Pulmonary artery endothelial cell (primary cell): ENCODE data around the gene PAPPA. TPM values are rescaled to one million over a fixed set of nuclear protein-coding genes. Genes with fewer than 3 reads are reported as not detected.

Experiments used
- DNase-seq: peaks from one replicate; pipeline ENCODE4 v3.0.0-alpha.2; 2011; ENCODE audit warnings: low read depth, low spot score
- total RNA-seq: library from RNA; depleted of rRNA; stranded (reverse); fragments of >200 nt; gene quantifications from 2 replicates; pipeline ENCODE4 v1.2.3, GENCODE V29; 2014

The PAPPA gene
- total RNA-seq, 1 donor from 2014 or later = under 0.01 TPM

GRCh38 chr9:116416421-116416820, 262.8 kb downstream of the PAPPA start:
- DNase-seq = no peak

DNA sequence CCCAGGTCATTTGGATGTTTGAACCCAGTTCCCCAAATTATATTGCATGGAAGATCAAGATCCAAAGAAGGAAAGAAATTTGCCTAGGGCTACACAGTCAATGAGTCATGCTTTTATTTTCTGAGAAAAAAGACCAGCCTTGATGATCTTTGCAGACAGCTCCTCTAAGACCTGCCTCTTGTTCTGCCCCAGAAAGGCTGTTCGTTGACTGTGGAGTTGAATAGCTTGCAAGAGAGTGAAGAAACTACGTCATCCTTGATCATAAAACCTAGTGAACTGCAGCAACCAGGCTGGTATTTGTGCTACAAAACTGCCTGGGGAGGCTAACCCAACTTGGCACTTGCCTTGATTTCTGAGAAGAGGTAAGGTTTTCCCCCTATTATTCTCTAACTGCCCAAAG, 263.9 kb downstream of the PAPPA start:
- no peak for DNase-seq

GRCh38 chr9:116419181-116419580, 265.6 kb downstream of the PAPPA start:
- DNase-seq = no peak

DNA sequence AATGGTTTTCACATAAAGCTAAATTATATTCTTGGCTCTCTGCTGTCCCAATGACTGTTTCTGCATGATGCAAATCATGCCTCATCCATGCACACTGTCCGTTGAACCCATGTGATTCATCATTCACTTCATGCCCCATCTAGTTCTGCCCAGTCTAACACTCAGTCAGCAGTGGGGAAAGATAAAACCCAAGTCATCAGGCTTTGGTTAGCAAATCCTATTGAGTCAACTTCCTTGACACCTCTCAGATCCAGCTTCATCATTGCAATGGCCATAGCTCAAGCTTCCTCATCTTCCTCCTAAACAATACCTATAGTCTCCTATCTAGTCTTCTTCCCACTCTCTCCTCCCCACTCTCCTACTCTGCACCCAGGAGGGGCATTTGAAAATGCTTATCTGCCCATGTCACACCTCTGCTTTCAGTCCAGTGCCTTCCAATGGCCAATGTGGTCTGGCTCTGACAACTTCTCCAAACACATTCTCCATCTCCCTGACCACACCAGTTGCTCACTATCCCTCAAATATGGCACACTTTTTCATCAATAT, 267.5 kb downstream of the PAPPA start:
- DNase-seq = no peak

DNA sequence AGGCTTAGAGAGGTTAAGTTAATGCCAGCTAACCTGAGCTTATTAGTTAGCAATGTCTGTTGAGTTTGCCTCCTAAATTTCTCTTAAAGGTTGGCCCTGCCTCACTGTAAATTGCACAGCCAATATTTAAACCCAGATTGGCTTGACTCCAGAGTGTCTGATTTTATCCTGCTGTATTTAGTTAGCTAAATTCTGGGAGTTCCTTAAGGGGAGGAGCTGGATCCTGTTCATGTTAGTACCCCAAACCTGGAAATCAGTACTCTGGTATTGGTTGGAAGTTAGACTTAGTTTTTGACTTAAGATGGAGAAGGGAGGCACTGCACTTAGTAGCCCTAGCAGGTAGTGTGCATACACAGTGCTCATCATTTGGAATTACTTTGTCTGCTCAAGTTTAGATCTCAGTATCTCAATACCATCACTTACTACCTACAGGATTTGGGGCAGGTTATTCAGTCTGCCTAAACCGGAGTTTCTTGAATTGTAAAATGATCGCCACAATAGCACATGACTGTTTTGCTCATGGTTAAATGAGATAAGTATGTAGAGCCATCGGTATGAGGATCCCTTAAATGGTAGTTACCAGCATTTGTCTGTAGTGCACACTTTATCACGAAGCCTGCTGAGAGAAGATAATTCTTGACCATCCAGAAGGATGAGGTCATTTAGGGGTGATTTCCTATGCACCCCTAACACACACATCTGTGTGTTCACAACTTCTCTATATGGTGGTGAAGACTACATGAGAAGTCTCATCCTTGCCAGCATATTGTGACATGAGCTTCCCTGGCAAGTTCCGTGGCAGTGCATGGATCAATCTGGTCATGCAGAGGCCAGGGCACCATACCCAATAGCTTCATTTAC, 268.8 kb downstream of the PAPPA start:
- no peak for DNase-seq

GRCh38 chr9:116423149-116423548, 269.6 kb downstream of the PAPPA start:
- DNase-seq = no peak

DNA sequence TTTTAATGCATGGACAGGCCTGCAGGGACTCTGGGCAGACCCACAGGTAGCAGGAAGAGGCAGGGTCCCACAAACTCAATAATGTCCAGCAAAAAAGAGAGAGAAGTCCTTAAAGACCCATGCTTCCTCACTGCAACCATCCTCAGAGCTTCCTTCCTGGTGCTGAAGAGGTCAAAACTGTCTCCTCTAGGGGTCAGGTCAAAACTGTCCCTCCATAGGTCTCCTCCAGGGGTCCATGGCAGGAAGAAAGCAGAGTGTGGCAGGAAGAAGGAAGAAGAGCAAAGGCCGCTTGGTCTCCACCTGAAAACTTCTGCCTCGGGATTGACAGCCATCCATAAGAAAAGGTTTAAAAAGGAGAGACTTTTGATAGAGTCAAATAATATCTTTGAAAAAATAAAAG, 271.7 kb downstream of the PAPPA start:
- no peak for DNase-seq

DNA sequence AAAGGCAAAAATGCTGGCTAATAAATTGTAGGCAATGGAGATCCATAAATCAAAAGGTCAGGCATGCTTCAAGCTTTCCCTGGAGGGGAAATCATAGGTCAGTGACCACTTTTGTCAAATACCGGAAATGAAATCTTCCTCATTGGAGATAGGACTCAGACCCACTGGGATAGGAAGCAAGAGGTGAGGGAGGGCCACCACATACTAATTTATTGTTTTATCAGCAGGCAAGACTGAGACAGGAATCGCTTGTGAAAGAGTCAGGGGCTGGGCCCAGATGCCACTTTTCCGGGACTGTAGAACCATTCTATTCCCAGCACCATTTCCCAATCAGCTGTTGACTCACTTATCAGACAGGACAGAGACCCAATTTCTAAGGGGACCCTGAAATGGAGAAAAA, 277.3 kb downstream of the PAPPA start:
- no peak for DNase-seq

GRCh38 chr9:116432051-116432450, 278.5 kb downstream of the PAPPA start:
- DNase-seq = no peak

- no peak for DNase-seq
Measured at GRCh38 chr9:116434314-116434713, 280.7 kb downstream of the PAPPA start.

DNA sequence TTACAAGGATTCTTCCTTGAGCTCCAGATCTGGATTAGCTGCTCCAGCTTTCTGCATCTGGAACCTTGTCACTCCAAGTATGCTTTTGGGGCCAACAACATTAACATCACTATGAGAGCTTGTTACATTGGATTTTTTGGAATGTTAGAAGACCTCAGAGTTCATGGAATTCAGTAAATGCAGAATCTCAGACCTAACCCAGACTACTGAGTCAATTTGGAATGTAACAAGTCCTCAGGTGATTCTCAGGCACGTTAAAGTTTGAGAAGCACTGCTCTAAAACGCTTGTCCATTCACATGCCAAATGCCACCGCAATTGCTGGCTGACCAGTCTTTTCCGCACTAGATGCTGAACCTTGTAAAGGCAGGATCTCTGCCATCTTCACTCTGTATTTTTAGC, 282.1 kb downstream of the PAPPA start:
- no peak for DNase-seq

DNA sequence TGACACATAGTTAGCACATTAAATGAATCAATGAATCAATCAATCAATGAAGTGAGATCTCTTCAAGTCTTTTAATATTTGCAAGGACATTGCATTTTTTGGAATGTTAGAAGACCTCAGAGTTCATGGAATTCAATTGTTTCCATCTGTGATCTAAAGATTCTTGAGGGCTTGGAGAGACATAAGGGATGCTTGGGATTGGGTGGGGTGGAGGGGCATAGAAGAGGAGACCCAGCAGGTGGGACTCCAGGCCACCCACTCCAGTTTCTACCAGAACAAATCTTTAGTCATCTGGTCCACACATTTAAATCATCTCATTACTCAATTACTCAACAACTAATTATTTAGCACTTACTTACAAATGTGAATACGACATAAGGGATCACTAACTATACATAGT, 282.5 kb downstream of the PAPPA start:
- DNase-seq = no peak

- no peak for DNase-seq
Measured at GRCh38 chr9:116437411-116438370, 284.1 kb downstream of the PAPPA start.

DNA sequence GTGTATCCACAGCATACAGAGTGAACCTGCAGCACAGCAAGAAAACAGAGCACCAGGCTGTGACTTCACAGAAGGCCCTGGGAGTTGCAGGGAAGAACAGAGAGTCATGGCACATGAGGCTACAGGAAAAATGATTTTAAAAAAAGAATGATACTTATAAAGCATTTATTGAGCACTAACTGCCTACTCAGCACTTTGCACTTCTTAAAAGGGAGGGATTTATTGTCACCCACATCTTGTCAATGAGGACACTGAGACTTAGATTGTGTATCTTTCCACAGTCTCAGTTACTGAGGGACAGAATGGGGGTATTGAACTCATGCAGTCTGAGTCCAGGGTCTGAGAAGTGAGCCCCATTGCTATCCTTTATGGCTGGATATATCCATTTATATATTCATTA, 288.9 kb downstream of the PAPPA start:
- no peak for DNase-seq

GRCh38 chr9:116447934-116448333, 294.3 kb downstream of the PAPPA start:
- DNase-seq = no peak

DNA sequence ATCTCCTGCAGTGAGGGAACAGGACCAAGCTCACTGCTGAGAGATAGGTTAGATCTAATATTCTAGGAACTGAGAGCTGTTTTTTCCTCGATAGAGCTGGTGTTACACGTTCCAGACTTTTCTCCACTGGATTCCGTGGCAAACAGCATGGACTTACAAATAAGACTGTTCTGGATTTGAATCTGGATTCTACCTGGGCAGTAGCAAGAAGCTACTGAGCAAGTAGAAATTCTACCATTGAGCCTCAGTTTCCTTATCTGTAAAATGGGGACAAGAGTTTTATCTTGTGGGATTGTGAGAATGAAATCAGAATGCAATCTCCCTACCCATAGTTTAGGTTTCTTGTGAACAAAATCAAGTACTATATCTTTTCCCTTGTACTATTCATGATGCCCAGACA, 294.8 kb downstream of the PAPPA start:
- no peak for DNase-seq

- DNase-seq = no peak
Measured at GRCh38 chr9:116449949-116450348, 296.4 kb downstream of the PAPPA start.

DNA sequence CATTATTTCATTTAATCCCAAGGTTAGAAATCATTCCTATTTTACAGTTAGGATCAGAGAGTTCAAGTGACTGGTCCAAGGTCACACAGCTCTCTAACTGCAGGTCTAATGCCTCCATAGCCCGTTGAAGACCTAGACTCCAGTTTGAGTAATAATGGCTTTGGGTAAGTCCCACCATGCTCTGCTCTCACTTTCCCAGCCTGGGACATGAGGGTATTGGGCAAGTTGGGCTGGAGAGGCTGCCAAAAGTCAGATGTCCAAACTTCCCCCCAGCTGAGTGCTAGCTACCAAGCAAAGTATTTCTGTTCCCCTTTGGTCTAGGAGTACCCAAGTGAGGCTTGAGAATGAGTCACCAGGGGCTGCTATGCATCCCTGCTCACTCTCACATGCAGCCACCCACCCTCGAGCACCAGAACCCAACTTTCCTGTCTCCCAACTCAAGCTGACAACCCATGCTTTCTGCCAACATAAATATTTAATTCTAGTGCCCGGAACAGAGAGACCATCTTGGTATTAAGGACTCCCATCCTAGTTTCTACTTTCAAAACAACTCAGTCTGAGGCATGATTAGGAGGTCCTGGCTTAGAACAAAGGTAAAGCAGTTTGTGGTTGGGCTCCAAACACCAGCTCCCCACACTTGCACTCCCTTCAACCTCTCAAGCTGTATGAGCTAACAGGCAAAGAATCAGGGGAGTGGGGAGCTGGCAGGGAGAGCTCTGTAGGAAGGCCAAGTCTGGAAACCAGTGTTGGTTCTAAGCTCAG, 297.0 kb downstream of the PAPPA start:
- no peak for DNase-seq

DNA sequence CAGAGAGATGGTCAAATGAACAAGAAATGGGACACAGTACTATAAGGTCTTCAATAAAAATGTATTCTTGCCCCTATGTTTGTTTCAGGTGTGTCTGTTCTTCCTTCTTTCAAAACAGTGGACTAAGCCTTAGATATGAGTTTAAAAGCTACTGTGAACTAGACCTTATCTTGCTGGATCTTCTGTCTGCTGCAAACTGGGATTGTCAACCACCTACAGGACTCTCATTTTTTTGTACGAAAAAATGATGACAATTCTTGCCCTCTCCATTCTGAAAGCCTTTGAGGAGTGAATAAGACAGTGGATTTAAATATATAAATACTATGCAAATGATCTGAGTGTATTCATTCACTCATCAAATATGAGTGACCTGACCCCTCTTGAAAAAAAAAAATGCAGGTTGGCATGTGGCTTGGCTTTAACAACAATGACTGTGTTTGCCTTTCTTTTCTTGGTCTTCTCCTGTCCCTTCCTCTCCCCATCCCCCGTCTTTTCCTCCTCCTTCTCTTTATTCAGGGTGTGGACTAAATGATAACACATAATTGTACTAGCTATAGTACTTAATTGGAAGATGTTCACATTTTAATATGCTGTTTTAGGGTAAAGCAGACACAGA, 298.0 kb downstream of the PAPPA start:
- DNase-seq = no peak
